WTC11 (cell line): ENCODE measurements around the gene HMGB4. TPM values are rescaled to one million over a fixed set of nuclear protein-coding genes. Genes with fewer than 3 reads are reported as not detected.

Experiments used
- ATAC-seq: fragments of 200-7000 bp; cut with Tn5 transposase; 2 replicates; pipeline ENCODE4 v1.10.0; 2021; ENCODE audit warnings: mild to moderate bottlenecking, moderate library complexity
- CTCF ChIA-PET: fragments of 300-600 bp; sonication (Branson Sonifier 250); formaldehyde crosslinking; loops from one replicate; lab custom pipeline; 2021; ENCODE audit warnings: antibody characterized with exemption; lab: Charles Lee
- POLR2A ChIA-PET: fragments of 350-600 bp; sonication (Branson Sonifier 250); formaldehyde crosslinking; loops from one replicate; lab custom pipeline; 2021; ENCODE audit warnings: antibody characterized with exemption; lab: Charles Lee
- DNase-seq: peaks from one replicate; pipeline ENCODE4 v3.0.0; 2021; ENCODE audit warnings: low spot score
- H3K27ac Mint-ChIP-seq: 2 replicates; pipeline ENCODE4 v1.8.0; 2021; ENCODE audit warnings: mixed read lengths
- H3K27me3 Mint-ChIP-seq: 2 replicates; pipeline ENCODE4 v1.8.0; 2021; ENCODE audit warnings: low read depth, mild to moderate bottlenecking, moderate library complexity, mixed read lengths
- H3K36me3 Mint-ChIP-seq: 2 replicates; pipeline ENCODE4 v1.8.0; 2021; ENCODE audit warnings: mixed read lengths
- H3K4me1 Mint-ChIP-seq: 2 replicates; pipeline ENCODE4 v1.8.0; 2022; ENCODE audit warnings: mixed read lengths
- H3K4me3 Mint-ChIP-seq: 2 replicates; pipeline ENCODE4 v1.8.0; 2021; ENCODE audit warnings: mild to moderate bottlenecking, moderate library complexity, mixed read lengths
- H3K9me3 Mint-ChIP-seq: 2 replicates; pipeline ENCODE4 v1.8.0; 2021; ENCODE audit warnings: mixed read lengths
- ARID4B ChIP-seq: sonication (generic); formaldehyde crosslinking; IDR thresholded peaks from 2 replicates; pipeline ENCODE4 v1.8.0; 2023; ENCODE audit warnings: missing genetic modification reagents, mild to moderate bottlenecking, borderline replicate concordance
- ATF2 ChIP-seq: sonication (generic); formaldehyde crosslinking; IDR thresholded peaks from 2 replicates; pipeline ENCODE4 v1.8.1; 2022; ENCODE audit warnings: low read depth, missing genetic modification reagents, borderline replicate concordance
- ATF6 ChIP-seq: sonication (generic); formaldehyde crosslinking; IDR thresholded peaks from 2 replicates; pipeline ENCODE4 v1.8.1; 2023; ENCODE audit warnings: mild to moderate bottlenecking, missing genetic modification reagents
- CBFB ChIP-seq: sonication (generic); formaldehyde crosslinking; IDR thresholded peaks from 2 replicates; pipeline ENCODE4 v1.8.1; 2022; ENCODE audit warnings: mild to moderate bottlenecking, low read depth, missing genetic modification reagents
- FOXJ3 ChIP-seq: sonication (generic); formaldehyde crosslinking; IDR thresholded peaks from 2 replicates; pipeline ENCODE4 v1.9.0; 2021; ENCODE audit warnings: missing genetic modification reagents, mild to moderate bottlenecking, borderline replicate concordance
- FOXP4 ChIP-seq: sonication (generic); formaldehyde crosslinking; IDR thresholded peaks from 2 replicates; pipeline ENCODE4 v1.8.0; 2022; ENCODE audit warnings: mild to moderate bottlenecking, missing genetic modification reagents
- GRHL2 ChIP-seq: fragments of 250-450 bp; sonication (Bioruptor Pico); IDR thresholded peaks from 2 replicates; pipeline ENCODE4 v1.8.0; 2022; ENCODE audit warnings: mild to moderate bottlenecking, moderate library complexity; ENCODE audit not compliant: insufficient replicate concordance, severe bottlenecking
- HMGA2 ChIP-seq: fragments of 250-450 bp; sonication (Bioruptor Pico); IDR thresholded peaks from 2 replicates; pipeline ENCODE4 v1.4.0; 2021; ENCODE audit warnings: mild to moderate bottlenecking, moderate library complexity
- JAZF1 ChIP-seq: fragments of 250-450 bp; sonication (Bioruptor Pico); IDR thresholded peaks from 2 replicates; pipeline ENCODE4 v1.9.0; 2021; ENCODE audit warnings: moderate library complexity, mild to moderate bottlenecking, inconsistent platforms
- MAX ChIP-seq: sonication (generic); formaldehyde crosslinking; IDR thresholded peaks from 2 replicates; pipeline ENCODE4 v1.8.0; 2022; ENCODE audit warnings: mild to moderate bottlenecking, missing genetic modification reagents
- MLX ChIP-seq: sonication (generic); formaldehyde crosslinking; IDR thresholded peaks from 2 replicates; pipeline ENCODE4 v1.8.1; 2023; ENCODE audit warnings: mild to moderate bottlenecking, missing genetic modification reagents, moderate library complexity
- MXD4 ChIP-seq: fragments of 250-450 bp; sonication (Bioruptor Pico); IDR thresholded peaks from 2 replicates; pipeline ENCODE4 v1.8.0; 2021; ENCODE audit warnings: mild to moderate bottlenecking, moderate library complexity, borderline replicate concordance
- NFYB ChIP-seq: sonication (generic); formaldehyde crosslinking; conservative IDR thresholded peaks from 2 replicates; pipeline ENCODE4 v1.8.0; 2022; ENCODE audit warnings: low read depth, missing genetic modification reagents
- RELA ChIP-seq: sonication (generic); formaldehyde crosslinking; IDR thresholded peaks from 2 replicates; pipeline ENCODE4 v1.8.1; 2022; ENCODE audit warnings: missing genetic modification reagents, mild to moderate bottlenecking, borderline replicate concordance
- SMAD4 ChIP-seq: sonication (generic); formaldehyde crosslinking; IDR thresholded peaks from 2 replicates; pipeline ENCODE4 v1.8.0; 2022; ENCODE audit warnings: mild to moderate bottlenecking, missing genetic modification reagents
- TEAD1 ChIP-seq: sonication (generic); formaldehyde crosslinking; IDR thresholded peaks from 2 replicates; pipeline ENCODE4 v1.8.0; 2022; ENCODE audit warnings: mild to moderate bottlenecking, missing genetic modification reagents
- USF2 ChIP-seq: sonication (generic); formaldehyde crosslinking; IDR thresholded peaks from 2 replicates; pipeline ENCODE4 v1.8.1; 2023; ENCODE audit warnings: mild to moderate bottlenecking, missing genetic modification reagents, moderate library complexity
- ZBTB21 ChIP-seq: sonication (generic); formaldehyde crosslinking; IDR thresholded peaks from 2 replicates; pipeline ENCODE4 v1.8.1; 2023; ENCODE audit warnings: mild to moderate bottlenecking, missing genetic modification reagents, borderline replicate concordance
- ZMAT4 ChIP-seq: fragments of 250-450 bp; sonication (Bioruptor Pico); IDR thresholded peaks from 2 replicates; pipeline ENCODE4 v1.9.0; 2021; ENCODE audit warnings: mild to moderate bottlenecking
- ZNF121 ChIP-seq: sonication (generic); formaldehyde crosslinking; IDR thresholded peaks from 2 replicates; pipeline ENCODE4 v1.8.0; 2023; ENCODE audit warnings: missing genetic modification reagents
- ZNF671 ChIP-seq: fragments of 250-450 bp; sonication (Bioruptor Pico); IDR thresholded peaks from 2 replicates; pipeline ENCODE4 v1.8.0; 2021; ENCODE audit warnings: mild to moderate bottlenecking
- ZSCAN18 ChIP-seq: fragments of 250-450 bp; sonication (Bioruptor Pico); IDR thresholded peaks from 2 replicates; pipeline ENCODE4 v2.1.2; 2022; ENCODE audit warnings: mild to moderate bottlenecking, moderate library complexity
- total RNA-seq: library from RNA; stranded (reverse); gene quantifications from 3 replicates; pipeline ENCODE4 v1.2.3, GENCODE V29; 2021

HMGB4 gene
- total RNA-seq, 1 experiment from 2014 or later: not detected

- no peak for TF ChIP-seq ZMAT4
- TF ChIP-seq FOXJ3 (CRISPR knock-in tag): no peak
- no peak for TF ChIP-seq ZNF121 (CRISPR knock-in tag)
- no peak for TF ChIP-seq MAX (CRISPR knock-in tag)
- no peak for TF ChIP-seq TEAD1 (CRISPR knock-in tag)
- no peak for TF ChIP-seq CBFB (CRISPR knock-in tag)
- TF ChIP-seq ZSCAN18 (CRISPR knock-in tag): no peak
- TF ChIP-seq FOXP4 (CRISPR knock-in tag): no peak
- Mint-ChIP-seq H3K36me3 (peaks cover 8% of the 10 kb centered on the region), H3K4me1 (peaks cover 28% of the 10 kb centered on the region), H3K27ac (no peak overlapping the region), H3K27me3 (no peaks in the 10 kb centered on the region; the same call in 1 of the 2 replicates), H3K9me3 (peaks cover 18% of the 10 kb centered on the region), H3K4me3 (no peak overlapping the region; the same call in 1 of the 2 replicates)
- ChIA-PET POLR2A (no interaction called here), CTCF (no interaction called here)
- peak; percentile 52 for ATAC-seq
- no peak for DNase-seq
Measured at GRCh38 chr1:33867684-33868083, 3.8 kb downstream of the HMGB4 start.

GRCh38 chr1:33872275-33872674, 8.4 kb downstream of the HMGB4 start:
- no peak overlapping the region for H3K27ac Mint-ChIP-seq
- no peak overlapping the region for H3K4me3 Mint-ChIP-seq
- ChIA-PET CTCF (no interaction called here), POLR2A (no interaction called here)
- peaks cover 21% of the 10 kb centered on the region for H3K36me3 Mint-ChIP-seq
- no peak for DNase-seq
- H3K4me1 Mint-ChIP-seq: peaks cover 17% of the 10 kb centered on the region
- no peak for ATAC-seq
- H3K27me3 Mint-ChIP-seq: no peaks in the 10 kb centered on the region; the same call in 1 of the 2 replicates
- H3K9me3 Mint-ChIP-seq: peaks cover 27% of the 10 kb centered on the region
- TF ChIP-seq ATF2: no peak
- no peak for TF ChIP-seq ATF6 (CRISPR knock-in tag)
- no peak for TF ChIP-seq HMGA2 (CRISPR knock-in tag)
- TF ChIP-seq USF2 (CRISPR knock-in tag): no peak
- TF ChIP-seq SMAD4 (CRISPR knock-in tag): no peak
- TF ChIP-seq ZNF671: no peak
- TF ChIP-seq MLX (CRISPR knock-in tag): no peak
- no peak for TF ChIP-seq MXD4 (CRISPR knock-in tag)
- no peak for TF ChIP-seq GRHL2 (CRISPR knock-in tag)
- no peak for TF ChIP-seq NFYB (CRISPR knock-in tag)
- no peak for TF ChIP-seq ARID4B
- TF ChIP-seq ZBTB21 (CRISPR knock-in tag): no peak
- no peak for TF ChIP-seq RELA
- no peak for TF ChIP-seq JAZF1 (CRISPR knock-in tag)
